Fibroblast of lung (primary cell): ENCODE data around the gene SLC24A5.

Source experiments
- EZH2 ChIP-seq: IDR thresholded peaks from 2 replicates; pipeline ENCODE4 v1.5.1; 2012; ENCODE audit warnings: low read length, control low read depth, mild to moderate bottlenecking; ENCODE audit errors: missing control alignments
- TF ChIP-seq, protein P1 (sequence below), 2 donors: IDR thresholded peaks in 1 of 2; conservative IDR thresholded peaks in 1 of 2; 1 replicate in 1 of 2; 2 replicates in 1 of 2; pipeline ENCODE4 v1.5.1; 2011 to 2012; ENCODE audit warnings: low read length in 2 of 2, control low read depth in 1 of 2, inconsistent platforms in 1 of 2, low read depth in 1 of 2, mild to moderate bottlenecking in 1 of 2

DNA sequence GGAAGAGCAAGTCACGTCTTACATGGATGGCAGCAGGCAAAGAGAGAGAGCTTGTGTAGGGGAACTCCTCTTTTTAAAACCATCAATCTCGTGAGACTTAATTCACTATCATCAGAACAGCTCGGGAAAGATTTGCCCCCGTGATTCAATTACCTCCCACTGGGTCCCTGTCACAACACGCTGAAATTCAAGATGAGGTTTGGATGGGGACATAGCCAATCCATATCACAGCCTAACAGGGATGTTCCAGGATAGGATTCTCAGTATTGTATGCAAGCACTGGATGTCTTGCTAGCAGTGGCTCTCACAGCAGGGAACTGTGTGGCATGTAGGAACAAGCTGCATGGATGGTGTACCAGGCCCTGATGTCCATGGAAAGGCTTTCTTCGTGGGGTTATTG is 47.8 kb upstream of the SLC24A5 start:
- TF ChIP-seq, protein P1, sequence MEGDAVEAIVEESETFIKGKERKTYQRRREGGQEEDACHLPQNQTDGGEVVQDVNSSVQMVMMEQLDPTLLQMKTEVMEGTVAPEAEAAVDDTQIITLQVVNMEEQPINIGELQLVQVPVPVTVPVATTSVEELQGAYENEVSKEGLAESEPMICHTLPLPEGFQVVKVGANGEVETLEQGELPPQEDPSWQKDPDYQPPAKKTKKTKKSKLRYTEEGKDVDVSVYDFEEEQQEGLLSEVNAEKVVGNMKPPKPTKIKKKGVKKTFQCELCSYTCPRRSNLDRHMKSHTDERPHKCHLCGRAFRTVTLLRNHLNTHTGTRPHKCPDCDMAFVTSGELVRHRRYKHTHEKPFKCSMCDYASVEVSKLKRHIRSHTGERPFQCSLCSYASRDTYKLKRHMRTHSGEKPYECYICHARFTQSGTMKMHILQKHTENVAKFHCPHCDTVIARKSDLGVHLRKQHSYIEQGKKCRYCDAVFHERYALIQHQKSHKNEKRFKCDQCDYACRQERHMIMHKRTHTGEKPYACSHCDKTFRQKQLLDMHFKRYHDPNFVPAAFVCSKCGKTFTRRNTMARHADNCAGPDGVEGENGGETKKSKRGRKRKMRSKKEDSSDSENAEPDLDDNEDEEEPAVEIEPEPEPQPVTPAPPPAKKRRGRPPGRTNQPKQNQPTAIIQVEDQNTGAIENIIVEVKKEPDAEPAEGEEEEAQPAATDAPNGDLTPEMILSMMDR (conservative IDR thresholded peaks at IDR 0.05 in 1 of 2, IDR thresholded peaks at IDR 0.05 in 1 of 2; ENCODE audit: low read depth in 1 of 2, low read length in 2 of 2), result no peak
- no peak for TF ChIP-seq EZH2
